Measurements from ENCODE around the gene HSPA12A.

HSPA12A gene

DNA sequence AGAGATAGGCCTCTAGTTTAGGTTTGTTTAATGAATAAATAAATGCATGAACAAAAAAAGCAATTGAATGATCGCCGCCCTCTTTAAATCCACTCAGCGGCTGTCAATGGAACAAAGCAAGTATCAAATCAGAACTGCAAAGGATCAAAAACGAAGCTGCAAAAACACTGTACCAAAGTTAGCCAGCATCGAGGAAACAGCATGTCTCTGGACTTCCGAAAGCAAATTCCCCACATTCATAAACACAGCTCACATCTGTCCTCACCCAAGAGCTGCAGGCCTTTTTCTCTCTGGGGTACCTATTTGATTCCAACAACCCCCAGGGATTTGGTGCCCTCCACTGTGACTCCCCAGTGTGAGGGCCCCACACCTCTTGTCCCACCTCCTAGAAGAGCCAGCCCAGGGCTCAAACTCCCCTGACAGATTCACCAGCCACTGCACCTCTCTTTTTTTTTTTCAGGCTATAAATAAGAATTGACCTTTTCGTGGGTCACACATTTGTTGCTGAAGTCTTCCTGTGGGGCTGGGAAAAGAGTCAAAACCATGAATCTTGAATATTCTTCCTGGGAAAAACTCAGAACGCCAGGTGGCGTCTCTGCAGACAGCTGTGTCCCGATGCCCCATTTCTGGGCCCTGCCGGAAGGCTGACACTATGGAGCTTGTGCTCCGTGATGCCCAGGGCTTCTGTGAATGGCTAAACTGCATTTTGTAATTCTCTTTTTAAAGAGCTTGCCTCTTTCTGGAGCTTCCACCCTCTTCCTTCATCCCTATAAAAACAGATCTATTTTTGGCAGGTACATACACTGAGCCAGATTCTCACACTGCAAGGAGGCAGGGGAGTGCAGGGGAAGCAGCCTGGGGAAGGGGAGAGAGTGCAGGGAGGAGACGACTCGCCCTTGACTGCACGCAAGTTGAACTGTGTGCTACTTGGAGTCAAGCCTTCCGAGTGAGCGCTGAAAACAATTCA is 51.7 kb downstream of the HSPA12A start:
- DNase-seq (ENCODE audit: low spot score) = peak; percentile 64

DNA sequence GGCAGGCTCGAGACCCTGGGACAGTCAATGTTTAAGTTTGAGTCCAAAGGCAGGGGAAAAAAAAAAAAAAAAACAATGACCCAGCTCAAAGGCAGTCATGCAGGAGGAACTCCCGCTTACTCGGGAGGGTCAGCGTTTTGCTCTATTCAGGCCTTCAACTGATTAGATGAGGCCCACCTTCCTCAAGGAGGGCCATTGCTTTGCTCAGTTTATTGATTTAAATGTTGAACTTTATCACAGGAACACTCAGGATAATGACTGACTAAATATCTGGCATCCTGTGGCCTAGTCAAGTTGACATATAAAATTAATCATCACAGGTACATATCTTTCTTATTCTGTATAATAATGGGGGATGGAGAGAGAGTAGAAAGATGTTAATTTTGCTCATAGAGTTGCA is 52.6 kb downstream of the HSPA12A start:
- no peak for DNase-seq (ENCODE audit: low spot score)

DNA sequence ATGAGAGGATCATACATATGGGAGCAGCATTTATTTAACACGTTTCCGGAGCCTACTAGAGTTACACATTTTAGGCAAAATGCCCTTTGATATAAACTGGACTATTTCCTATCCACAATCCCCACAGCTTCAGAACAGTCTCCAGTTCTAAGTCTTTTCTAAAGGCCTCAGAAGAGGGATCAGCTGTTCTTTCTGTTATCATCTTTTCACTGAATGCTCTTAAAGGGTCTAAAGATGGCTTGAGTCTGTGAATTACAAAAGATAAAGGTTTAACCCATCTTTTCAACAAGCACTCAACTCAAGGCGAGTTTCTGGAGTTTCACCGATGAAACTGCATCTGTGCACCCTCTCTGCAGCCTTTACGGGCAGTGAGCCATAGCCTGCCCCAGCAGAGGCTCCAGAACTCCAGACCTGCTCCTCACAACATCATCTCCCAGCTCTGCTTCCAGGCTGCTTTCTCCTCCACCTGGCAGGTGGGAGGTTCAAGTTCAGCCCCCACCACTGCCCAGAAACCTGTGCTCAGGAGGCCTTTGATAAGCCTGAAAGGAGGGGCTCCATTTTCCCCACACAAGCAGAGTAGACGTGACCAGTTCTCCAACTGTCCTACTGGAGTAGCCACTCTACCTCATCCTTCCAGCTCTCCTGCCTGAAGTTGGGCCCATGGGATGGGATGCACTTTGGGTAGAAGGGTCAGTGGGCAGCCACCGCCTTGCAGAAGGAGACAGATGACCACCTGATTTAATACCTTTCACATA is 53.4 kb downstream of the HSPA12A start:
- no peak for DNase-seq (ENCODE audit: low spot score)

- DNase-seq (ENCODE audit: low spot score) = peak; percentile 81
Observed at GRCh38 chr10:116688241-116688711, 54.1 kb downstream of the HSPA12A start.

DNA sequence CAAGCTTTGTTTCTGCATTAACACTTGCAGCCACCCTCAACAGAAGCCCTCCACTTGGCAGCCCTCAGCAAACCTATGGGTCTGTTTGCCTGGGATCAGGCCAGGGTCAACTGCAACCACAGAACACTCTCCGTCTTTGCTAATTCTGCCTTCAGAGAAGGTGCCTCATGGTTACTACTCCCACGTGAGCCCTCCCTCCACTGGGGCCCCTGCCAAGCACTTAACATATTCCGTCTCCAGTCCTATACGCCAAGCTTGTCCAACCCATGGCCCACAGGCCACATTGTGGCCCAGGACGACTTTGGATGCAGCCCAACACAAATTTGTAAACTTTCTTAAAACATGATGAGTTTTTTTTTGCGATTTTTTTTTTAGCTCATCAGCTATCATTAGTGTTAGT is 54.7 kb downstream of the HSPA12A start:
- DNase-seq (ENCODE audit: low spot score) = no peak

GRCh38 chr10:116686632-116687031 is 55.7 kb downstream of the HSPA12A start:
- no peak for DNase-seq (ENCODE audit: low spot score)

- DNase-seq (ENCODE audit: low spot score) = no peak
Observed at GRCh38 chr10:116685807-116686206, 56.6 kb downstream of the HSPA12A start.

DNA sequence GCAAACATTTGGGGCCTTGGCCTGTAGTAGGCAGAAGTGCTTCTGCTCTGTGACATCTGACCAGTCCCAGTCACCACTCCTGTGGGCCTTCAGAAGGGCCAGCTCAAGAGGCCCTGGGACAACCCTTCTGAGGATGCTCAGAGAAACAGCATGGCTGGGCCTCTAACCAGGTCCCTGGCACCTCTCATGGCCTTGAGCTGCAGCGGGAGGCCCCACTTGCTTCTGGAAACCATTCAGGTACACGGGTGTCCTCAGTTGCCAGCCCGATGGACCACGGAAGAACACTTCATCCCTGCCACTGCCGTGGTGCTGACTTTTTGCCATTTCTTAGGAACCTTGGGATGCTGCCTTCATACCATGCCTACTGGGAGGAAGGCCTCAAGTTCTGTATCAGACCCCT is 57.6 kb downstream of the HSPA12A start:
- DNase-seq (ENCODE audit: low spot score) = no peak

GRCh38 chr10:116683821-116684220 is 58.5 kb downstream of the HSPA12A start:
- DNase-seq (ENCODE audit: low spot score) = no peak

GRCh38 chr10:116683166-116683565 is 59.2 kb downstream of the HSPA12A start:
- DNase-seq (ENCODE audit: low spot score) = no peak

DNA sequence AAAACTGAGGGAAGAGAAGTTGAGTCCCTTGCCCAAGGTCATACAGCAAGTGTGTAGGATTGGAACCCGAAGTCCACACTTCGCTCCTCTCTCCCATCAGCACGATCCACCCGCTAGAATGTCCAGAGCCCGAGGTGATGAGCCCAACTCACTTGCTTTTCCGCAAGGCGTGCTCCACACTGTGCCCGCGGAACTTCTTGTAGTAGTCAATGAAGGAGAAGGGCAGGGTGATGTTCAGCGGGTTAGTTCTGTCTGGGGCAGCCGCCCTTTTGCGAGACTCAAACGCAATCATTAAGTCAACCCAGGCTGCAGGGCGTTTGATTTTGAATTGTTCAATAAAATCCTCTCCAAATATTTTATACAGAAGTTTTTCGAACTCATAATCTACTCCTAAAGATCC is 63.0 kb downstream of the HSPA12A start:
- no peak for DNase-seq (ENCODE audit: low spot score)

DNA sequence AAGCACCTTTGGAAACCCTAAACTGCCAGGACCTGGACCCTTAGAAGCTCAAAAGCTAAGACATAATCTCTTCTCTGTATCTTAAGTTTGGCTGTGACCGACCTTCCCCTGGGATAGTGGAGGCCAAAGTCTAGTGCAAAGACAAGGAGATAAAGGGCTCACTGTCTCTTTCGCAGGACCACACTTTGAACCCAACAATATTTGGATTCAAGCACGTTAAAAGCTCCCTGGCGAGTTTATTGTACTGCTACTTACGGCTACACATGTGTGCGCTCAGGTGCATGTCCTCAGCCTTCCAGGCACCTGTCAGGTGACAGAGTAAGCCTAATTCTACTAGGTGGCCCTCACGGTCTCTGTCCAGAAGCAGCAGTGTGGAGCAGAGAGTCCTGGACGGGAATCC is 65.7 kb downstream of the HSPA12A start:
- DNase-seq (ENCODE audit: low spot score) = no peak

DNA sequence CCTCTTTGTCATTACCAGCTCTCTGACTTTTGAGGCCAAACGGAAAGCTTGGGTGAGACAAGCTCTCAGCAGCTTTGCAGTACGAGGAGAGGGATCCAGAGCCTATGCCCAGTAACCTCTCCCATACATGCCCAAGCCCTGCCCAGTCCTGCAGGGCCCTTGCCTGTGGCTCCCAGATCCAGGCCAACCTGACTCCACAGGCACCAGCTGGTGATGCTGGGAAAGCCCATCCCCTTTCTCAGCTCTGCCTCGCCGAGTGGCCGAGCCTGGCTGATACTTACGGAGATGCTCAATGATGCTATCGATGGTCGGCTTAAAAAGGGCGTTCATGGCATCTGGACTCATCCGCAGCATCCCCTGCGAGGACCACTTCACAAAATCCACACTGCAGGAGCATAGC is 66.2 kb downstream of the HSPA12A start:
- DNase-seq (ENCODE audit: low spot score) = no peak

DNA sequence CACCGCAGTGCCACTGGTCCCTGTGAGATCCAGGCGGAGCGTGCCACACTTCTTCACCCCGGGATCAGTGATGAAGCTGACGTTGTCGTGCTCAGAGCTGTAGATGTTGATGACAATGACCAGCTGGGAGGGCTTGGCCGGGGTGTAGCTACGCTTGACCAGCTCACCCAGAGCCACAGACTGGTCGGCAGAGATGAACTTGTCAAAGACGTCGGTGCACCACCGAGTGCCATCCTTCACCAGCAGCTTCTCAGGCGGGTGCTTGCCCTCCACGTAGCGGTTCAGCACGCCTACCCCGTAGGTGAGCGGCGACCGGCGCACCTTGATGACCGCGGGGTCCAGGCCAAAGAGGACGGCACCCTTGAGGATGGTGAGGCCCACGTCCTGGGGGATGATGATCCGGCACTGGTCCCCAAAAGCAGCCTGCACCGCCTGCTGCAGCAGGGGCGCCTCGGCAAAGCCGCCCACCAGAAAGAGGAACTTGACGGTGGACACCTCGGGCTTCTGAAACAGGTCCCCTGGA is 67.4 kb downstream of the HSPA12A start:
- no peak for DNase-seq (ENCODE audit: low spot score)

DNA sequence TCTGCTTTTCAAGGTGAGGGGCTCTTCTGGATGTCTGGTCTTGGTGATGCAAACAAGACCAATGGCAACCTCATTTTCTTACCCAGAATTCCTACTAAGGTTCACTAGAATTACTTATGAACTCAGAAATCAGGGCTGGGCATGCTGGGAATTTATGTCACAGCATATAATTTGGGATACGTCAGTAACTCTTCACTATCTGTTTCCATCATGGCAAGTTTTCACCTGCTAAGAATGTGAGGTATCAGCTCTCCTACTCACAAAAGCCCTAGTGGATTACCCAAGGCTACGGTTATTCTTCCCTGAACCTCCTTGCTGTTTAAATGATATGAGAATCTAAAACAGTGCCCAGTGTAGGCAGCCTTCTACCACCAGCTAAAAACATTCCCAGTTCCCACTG is 68.5 kb downstream of the HSPA12A start:
- no peak for DNase-seq (ENCODE audit: low spot score)

GRCh38 chr10:116672891-116673290 is 69.5 kb downstream of the HSPA12A start:
- DNase-seq (ENCODE audit: low spot score) = no peak

- no peak for DNase-seq (ENCODE audit: low spot score)
Observed at GRCh38 chr10:116671274-116671926, 71.0 kb downstream of the HSPA12A start.

- DNase-seq (ENCODE audit: low spot score) = no peak
Observed at GRCh38 chr10:116670706-116671105, 71.7 kb downstream of the HSPA12A start.

DNA sequence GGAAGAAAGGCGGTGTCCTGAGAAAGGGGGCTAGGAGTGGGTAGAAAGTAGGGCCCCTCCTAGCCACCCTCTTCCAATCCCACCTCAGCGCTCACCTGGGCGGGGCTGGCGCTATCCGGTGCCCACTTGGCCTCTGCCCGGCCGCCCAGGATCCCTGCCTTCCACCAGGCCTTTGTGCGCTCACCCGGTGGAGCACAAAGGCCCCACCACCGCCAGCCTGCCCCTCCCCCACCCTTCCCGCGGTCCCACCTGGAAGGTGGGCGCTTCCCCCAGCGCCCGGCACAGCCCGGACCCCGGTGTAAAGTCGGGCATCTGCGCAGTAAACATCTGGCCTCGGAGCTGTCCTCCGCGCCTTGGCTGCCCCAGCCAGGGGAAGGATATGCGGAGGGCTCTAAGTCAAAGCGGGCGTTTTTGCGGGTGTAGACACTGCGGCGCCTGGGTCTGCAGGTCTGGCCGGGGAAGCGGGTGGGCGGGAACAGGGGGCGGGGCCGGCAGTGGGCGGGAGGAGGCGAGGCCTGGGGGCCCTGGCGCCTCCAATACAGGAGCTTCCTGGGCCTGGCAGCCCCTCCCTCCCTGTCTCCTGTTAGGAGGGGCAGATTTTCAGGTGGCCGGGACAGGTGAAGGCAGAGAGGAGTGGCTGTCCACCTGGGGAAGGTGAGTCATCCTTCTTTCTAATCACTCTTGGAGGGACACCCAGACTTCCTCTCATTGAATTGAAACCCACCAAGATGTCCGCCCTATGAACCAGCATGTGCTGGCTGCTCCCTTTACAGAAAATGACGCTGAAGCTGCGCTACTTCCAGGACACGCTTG is 72.3 kb downstream of the HSPA12A start:
- no peak for DNase-seq (ENCODE audit: low spot score)

- no peak for DNase-seq (ENCODE audit: low spot score)
Observed at GRCh38 chr10:116669080-116669479, 73.3 kb downstream of the HSPA12A start.

DNA sequence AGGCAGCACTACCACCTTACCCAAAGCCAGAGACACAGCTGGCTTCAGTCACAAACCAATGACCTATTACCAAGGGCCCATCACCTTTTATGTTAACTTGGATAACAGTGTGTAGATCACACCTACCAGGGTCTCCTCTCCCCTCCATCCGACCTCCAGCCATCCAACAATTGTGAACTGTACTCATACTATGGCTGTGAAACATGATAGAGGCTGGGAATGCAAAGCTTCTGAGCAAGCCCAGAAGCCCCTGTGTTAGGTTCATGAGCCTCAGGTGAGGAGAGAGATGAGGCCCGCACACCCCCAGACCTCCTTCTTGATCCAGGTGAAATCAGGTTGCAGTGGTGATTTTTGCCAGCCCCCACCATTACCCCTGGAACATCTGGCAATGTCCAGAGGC is 73.9 kb downstream of the HSPA12A start:
- DNase-seq (ENCODE audit: low spot score) = no peak

All from hepatic stellate cell (primary cell).